Stimulated activated CD4-positive, alpha-beta T cell treated with anti-CD3 and anti-CD28 coated beads, Interleukin-1b, Interleukin-23, amount 100 ng/mL, for 48 hours (primary cell): Measurements from ENCODE around the gene ZSCAN10.
A peak's percentile ranks its signal among the peaks of the same experiment; 100 is the strongest.

Source experiments
- DNase-seq: peaks from one replicate; pipeline ENCODE4 v3.0.0-alpha.2; 2020

The ZSCAN10 gene

DNA sequence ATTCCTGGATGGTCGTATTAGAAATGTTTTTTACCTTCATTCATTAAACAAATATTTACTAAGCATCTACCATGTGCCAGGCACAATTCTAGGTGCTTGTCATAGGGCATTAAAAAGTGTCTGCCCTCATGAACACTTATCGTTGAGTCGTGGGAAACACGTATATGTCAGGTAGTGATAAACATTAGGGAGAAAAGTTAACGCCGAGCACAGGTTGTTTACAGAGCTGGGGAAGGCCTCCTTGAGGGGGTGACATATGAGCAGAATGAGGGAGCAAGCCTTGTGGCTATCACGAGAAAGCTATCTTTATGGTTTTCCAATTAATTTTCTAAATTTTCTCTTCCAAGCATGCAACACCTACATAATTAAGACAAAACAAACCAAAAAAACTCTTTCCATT, 34.8 kb upstream of the ZSCAN10 start:
- DNase-seq = no peak

DNA sequence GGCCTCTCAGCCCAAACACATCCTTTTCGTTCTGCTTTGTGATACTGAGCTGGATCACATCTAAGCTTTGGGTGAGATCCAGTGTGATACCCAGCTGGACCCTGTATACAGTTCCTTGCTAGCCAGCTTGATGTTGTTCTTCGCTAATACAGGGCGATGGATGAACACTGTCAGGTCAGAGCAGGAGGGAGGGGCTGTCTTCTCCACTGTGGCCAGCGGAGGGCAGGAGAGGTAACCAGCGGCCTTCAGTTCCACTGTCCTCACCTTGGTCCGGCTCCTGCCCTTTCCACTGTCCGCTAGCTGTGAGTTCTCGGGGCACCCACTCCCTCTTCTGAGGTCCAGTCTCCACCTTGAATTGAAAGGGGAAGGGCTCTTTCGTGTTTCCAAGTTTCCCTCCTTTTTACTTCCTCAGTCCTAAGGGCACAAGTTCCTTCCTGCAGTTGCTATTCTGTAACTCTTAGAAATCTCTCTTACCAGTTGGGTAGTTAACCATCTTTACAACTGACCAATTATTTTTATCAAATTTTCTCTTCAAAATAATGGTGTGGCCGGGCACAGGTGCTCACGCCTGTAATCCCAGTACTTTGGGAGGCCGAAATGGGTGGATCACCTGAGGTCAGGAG, 32.8 kb upstream of the ZSCAN10 start:
- peak; percentile 41 for DNase-seq

DNA sequence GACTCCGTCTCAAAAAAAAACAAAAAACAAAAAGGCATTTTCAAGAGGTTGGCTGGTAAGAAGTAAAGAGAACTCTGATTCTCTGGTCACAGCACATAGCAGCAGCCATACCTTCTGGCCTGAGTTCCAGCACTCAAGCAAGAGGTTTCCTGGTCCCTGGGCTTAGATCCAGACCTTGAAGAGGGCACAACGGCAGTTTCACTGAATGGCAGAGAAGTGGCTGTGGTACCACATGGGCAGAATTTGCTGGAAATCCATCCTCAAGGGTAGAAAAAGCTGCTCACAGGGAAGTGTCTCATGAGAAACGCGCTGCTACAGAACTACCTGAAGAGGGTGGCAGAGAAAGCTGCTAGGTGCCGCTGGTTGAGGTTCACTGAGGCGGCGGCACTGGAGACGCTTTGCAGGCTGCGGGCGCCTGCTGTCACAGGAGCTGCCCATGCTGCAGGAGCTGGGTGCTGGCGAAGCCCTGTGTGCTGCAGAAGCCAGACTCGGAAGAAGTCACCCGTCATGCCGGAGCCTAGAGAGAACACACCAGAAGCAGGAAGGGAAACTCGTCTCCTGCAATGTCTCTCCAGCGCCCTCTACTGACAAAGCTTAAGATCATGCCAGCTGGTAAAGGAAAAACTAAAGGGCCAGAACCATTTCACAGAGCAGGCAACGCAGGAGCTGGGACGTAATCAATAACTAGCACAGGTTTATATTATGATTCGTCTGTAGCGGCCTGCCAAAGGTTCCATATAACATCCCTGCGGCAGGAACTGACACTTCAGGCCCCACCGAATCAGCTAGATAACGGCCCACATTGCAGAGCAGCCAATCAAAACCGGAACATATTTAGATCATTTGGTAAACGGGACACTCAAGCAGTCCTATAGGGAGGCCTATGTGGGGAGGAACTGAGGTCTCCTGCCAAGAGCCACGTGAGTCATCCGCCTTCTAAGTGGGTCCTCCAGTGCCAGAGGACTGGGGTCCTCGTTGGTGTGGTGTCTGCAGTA, 30.3 kb upstream of the ZSCAN10 start:
- DNase-seq = peak; percentile 74

DNA sequence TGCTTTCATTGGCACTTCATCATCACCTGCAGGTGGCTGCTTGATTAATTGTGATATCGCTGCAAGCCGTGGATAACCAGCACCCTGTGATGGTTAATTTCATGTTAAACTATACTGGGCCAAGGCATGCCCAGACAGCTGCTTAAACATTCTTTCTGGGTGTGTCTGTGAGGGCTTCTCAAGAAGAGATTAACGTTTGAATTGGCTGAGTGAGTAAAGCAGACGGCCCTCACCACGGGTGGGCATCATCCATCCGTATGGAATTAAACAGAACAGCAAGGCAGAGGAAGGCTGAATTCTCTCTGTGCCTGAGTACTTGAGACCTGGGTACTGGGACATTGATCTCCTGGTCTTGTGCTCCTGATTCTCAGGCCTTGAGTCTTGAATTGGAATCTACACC, 28.7 kb upstream of the ZSCAN10 start:
- no peak for DNase-seq

DNA sequence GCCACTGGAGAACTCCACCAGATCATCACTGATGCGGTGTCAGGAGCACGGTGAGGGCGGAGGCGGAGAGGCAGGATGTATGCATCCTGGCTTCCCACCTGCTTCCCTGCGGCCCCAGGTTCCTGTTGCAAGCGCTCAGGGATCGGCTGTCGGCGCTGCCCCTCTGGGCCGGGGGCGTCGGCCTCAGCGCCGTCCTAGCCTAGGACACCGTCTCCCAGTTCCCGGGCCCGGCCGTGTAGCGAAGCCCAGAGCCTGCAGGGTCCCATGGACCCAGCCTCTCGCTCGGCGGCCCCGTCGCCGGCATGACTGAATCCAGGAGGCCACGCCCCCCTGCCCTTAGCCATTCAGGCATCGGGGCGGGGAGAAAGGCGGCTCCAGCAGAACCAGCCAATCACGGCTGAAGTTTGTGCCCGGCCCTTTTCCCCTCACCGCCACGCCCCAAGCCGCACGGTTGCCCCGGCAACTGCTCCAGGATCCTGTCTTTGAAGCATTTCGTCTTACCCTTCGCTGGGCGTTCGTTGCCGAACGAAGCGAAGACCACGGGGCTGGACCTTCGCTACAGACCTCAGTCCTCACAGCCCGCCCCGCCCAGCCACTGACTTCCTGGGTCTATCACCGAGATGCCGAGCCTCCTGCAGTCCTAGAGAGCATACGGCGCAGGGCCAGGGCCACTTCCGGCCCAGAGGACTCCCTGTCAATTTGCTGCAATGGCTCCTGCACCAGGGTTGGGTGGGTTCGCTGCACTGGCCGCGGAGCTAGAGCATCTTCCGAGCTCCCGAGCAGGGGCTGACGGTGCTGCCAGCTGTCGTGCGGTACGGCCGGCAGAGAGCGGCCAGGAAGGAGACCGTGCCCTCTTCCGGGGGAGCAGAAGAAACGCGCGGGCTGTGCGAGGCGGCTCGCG, 25.1 kb upstream of the ZSCAN10 start:
- DNase-seq = peak; percentile 96

DNA sequence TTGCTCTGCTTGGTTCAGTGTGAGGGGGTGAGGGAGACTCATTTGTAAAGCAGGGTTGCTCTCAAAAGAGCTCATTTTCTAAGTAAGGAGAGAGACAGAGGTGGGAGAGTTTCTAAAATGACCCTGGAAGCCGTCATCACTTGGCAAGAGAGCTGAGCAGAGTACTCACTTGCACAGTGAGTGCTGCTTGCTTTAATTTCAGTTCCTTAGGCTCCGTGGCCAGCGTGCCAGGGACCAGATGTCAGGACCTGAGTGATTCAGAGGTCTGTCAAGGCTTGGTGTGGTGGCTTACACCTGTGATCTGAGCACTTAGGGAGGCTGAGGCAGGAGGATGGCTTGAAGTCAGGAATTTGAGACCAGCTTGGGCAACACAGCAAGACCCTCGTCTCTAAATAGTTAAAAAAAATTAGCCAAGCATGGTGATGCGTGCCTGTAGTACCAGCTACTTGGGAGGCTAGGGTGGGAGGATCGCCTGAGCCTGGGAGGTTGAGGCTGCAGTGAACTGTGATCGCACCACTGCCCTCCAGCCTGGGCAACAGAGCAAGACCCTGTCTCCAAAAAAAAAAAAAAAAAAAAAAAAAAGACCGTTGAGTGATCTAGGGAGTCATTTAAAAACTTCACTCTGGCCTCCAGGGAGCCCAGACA, 24.0 kb upstream of the ZSCAN10 start:
- no peak for DNase-seq

DNA sequence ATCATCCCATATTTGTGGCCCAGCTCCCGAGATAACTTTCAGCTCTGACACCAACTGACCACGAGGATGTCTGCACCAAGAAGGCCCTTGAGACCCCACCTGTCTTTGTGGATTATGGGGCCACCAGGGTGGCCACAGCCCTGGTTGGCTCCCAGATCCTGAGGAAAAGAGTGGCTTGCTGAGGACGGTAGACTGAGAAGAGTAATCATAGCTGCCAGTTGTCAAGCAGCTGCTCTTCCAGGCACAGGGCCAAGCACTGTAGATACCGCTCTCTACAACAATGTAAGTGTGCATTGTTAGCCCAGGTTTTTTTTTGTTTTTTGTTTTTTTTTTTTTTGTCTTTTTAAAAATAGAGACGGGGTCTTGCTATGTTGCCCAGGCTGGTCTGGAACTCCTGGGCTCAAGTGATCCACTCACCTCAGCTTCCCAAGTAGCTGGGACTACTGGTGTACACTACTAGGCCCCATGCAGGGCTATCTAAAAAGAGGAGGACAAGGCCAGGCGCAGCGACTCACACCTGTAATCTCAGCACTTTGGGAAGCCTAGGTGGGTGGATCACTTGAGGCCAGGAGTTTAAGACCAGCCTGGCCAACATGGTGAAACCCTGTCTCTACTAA, 22.9 kb upstream of the ZSCAN10 start:
- no peak for DNase-seq

DNA sequence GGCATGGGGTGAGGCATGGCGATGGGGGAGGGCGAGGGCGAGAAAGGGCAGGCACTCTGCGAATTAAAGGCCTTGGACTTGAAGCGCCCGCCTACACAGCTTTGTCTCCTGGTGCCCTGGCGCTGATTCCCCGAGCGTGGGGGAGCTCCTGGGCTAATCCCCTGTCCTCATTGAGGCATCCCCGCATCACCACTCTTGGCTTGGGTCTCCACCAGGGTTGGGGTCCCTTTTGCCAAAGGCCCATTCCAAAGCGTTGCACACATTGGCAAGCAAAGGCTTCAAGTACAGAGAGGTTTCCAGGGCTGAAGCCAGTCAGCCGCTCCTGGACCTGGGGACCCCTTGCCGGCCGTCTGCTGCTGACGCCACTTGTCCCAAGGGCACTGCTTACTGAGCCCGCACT, 21.3 kb upstream of the ZSCAN10 start:
- DNase-seq = no peak

DNA sequence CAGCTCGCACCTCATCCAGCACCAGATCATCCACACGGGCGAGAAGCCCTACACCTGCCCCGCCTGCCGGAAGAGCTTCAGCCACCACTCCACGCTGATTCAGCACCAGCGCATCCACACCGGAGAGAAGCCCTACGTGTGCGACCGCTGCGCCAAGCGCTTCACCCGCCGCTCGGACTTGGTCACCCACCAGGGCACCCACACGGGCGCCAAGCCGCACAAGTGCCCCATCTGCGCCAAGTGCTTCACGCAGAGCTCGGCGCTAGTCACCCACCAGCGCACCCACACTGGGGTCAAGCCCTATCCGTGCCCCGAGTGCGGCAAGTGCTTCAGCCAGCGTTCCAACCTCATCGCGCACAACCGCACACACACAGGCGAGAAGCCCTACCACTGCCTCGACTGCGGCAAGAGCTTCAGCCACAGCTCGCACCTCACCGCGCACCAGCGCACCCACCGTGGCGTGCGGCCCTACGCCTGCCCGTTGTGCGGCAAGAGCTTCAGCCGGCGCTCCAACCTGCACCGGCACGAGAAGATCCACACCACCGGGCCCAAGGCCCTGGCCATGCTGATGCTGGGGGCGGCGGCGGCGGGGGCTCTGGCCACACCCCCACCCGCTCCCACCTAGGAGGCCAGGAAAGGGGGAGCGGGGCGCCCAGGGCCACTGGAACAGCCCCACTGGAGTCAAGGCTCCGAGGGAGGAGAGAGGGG, 20.8 kb upstream of the ZSCAN10 start:
- DNase-seq = no peak

DNA sequence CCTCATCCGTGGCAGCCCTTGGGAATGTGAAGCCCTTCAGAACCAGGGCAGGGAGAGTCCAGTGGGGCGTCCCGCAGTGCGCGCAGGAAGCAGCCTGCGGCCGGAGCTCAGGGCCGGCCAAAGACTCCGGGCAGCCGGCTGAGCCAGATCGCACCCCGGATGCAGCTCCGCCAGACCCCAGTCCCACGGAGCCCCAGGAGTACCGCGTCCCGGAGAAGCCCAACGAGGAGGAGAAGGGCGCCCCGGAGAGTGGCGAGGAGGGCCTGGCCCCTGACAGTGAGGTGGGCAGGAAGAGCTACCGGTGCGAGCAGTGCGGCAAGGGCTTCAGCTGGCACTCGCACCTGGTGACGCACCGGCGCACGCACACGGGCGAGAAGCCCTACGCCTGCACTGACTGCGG, 20.2 kb upstream of the ZSCAN10 start:
- no peak for DNase-seq

DNA sequence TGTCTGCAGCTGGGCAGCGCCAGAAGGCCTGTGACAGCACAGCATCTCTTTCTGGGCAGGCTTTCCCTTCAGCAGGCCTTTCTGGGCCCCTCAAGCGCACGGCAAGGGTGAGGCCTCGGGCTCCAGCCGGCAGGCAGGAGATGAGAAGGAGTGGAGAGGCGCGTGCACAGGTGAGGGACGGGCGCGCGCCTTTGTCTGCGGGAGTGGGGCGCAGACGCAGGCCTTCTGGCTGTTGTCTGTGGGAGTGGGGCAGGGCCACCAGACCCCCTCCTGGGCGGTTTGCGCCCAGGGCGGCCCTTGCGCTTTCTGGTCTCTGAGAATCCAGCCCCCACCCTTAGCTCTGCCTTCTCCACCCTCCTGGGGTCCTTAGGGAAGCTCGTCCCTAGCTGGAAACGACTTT, 19.8 kb upstream of the ZSCAN10 start:
- no peak for DNase-seq

DNA sequence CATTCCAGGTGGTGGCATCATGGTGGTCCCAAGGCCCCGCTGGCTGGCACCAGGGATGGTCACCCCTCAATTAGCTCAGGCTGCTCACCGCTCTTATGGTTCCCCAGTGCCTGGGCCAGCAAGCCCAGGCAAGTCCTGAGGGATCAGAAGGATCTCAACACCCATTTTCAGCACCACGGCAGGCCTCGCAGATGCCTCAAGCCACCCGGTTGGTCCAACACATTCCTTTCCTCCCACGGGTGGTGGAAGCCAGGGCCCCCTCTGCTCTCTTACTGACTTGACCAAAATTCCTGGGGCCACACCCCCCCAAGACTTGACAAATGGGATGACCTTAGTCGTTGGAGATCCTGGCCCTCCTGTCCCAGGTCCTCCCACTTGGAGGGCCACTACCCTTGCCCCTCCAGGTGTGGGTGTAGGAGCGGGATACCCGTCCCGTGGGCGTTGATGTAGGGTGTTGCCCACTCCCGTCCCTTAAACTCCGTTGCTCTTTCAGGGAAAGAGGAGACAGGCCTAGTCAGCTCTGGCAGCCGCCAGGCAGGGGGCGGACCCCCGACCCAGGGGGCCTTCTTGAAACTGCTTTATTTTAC, 19.2 kb upstream of the ZSCAN10 start:
- DNase-seq = no peak

DNA sequence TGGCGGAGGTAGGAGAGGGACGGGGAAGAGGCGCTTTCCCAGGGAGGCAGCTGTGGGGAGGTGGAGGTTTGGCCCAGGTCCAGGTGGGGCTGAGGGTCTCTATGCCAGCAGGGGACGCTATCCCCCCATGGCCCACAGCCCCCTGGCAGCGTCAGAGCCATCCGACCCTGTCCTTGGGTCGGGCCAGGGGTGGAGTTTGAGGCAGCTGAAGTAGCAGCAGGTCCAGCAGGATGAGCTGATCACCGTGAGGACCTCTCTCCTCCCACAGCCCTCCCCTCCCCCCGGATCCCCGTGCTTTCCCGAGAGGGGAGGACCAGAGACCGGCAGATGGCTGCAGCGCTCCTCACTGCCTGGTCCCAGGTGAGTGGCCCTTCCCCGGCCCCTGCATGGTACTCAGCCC, 16.5 kb upstream of the ZSCAN10 start:
- DNase-seq = no peak

DNA sequence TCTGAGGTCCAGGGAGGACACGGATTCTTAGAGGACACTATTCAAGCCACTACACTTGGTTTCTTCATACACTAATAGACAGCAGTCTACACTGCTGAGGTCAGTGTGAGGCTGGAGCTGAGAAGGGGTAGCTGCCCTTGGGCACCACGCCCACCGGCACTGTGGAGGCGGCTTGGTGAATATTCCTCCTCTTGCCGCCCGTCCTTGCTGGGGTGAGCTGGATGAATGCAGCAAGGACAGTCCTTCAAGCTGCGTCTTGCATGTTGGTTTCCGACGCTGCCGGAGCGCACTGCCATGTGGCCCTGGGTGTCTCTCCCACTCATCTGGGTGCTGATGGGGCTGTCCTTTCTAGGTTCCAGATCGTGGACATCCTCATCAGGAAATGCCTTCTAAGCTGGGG, 15.9 kb upstream of the ZSCAN10 start:
- no peak for DNase-seq

DNA sequence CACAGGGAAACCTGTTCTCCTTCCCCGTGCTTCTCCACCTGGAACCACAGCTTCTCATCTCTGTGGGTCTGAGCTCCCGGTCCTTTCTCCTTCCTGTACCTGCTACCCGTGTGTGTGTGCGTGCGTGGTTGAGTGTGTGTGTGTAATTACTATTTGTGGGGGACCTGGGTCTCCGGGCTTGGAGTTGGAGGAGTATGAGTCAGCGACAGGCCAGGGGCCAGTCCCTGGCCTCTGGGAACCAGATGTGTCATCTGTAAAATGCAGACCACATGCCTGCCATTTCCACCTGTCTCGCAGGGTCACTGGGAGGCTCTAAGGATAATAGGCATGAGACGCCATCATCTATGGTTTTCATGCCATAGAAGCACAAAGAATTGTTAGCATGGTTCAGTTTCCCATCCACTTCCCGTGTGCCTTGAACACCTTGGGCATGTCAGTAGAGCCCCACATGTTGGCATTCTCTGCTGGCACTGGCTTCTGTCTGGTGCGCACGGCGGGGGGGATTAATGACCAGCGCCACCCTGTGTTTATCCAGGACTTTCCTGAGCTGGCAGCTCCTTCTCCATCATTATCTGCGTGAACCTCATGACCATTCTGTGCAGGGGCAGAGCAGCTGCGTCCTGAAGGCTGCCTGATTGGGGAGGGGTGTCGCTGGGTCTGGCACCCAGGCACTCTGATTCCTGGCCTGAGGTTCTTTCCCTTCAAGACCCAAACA, 14.8 kb upstream of the ZSCAN10 start:
- no peak for DNase-seq

DNA sequence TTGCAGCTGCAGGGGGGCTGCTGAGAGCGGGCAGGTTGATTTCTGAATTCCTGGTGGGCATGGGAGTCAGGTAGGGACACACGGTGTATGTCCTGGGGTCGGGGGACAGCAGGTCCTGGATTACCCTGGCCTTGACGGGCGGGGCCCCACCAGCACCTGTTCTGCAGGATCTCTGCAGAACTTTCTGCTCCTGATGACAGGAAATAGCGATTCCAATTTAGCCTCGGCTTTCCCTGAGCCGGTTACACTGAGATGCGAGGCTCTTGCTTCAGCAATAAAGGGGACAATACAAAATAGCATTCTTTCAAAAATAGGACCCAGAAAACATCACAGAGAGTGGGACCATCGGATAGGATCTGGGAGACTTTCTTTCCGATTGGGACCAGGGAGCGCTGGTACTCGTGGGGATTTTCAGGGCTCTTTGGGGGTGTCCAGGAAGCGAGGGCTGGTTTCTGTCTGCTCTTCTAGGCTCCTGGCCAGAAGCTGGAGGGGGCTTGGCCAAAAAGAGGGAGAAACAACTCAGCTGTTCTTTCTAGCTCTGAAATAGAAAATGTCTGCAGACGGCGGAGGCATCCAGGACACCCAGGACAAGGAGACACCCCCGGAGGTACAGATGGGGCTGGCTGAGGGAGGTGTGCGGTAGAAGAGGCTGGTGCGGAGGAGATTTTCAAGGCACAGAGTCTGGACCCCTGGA, 13.9 kb upstream of the ZSCAN10 start:
- no peak for DNase-seq

DNA sequence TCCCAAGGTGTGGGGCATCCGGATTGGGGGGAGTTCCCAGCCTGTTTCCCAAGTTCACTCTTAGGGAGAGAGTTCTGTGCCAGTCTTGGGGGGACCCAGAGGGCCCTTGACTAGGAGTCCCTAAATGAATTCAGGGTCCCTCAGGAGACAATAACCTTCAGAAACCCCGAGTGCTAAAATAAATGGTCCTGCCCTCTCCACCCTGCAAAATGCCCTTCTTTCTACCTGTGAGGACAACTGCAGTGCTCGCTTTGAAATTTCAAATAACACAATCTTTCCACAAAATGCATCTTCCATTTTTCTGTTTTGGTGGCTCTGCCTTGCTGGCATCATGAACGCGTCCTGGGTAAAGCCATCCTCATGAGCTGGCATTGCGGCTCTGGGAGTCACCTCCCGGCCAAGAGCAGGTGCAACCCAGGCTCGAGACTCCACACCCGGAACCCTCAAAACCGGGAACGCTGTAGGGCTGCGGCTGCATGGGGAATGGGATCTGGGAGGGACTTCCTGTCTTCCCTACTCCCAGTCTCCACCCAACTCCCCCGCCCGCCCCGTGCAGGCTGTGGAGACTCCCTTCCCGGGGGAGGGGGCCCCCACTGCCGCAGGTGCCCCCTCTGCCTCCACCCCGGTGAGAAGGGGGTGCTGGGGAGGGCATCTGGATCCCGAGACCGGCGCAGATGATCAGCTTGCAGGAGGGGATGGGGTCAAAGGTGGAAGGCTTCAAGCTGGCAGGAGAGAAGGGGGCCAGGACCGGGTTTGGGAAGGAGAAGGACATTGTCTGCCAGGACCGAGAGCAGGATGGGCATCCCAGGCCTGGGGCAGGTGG, 13.2 kb upstream of the ZSCAN10 start, which contains the start of gene ZNF205:
Gene ZNF205 (plus strand): TSS at position 529 of the 823 bp plus-strand sequence. CDS start 845 bp downstream, outside the sequence.
- no peak for DNase-seq

DNA sequence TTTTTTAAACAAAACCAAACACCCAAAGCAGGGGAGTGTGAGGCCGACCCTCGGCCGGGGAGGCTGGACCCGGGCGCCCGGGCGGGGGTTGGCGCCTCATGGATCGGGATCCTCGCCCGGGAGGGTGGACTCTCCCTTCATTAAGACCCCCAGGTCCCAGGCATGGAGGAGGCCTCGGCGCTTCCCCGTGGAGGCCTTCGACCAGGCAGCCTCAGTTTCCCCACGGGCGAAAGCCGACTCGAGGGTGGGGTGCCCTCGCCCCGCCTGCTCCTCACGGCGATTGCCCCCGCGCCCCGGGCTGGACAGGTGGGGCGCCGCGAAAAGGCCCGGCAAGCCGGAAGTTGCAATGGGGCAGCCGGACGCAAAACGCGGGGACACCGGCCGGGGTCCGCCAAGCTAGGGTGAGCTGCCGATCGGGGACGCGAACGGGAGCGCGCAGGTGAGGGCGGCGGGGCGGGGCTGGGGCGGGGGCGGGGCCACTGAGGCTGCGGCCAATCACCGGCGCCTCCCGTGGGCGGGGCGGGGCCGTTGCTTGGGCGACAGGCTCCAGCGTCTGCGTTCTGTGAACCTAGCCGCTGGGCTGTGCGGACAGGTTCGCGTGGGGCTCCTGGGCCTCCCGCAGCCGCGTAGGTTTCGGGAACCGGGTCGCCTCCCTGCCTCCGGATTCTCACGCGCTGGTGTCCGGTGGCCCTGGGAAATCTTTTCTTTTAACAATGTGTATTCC, 7.3 kb upstream of the ZSCAN10 start:
- DNase-seq = peak; percentile 95
